ENCODE measurements around the gene TTLL11.

GRCh38 chr9:122032346-122032745, 60.8 kb downstream of the TTLL11 start:
- no peak for TF ChIP-seq POLR2A (IDR thresholded peaks at IDR 0.05)
- TF ChIP-seq, protein P1, sequence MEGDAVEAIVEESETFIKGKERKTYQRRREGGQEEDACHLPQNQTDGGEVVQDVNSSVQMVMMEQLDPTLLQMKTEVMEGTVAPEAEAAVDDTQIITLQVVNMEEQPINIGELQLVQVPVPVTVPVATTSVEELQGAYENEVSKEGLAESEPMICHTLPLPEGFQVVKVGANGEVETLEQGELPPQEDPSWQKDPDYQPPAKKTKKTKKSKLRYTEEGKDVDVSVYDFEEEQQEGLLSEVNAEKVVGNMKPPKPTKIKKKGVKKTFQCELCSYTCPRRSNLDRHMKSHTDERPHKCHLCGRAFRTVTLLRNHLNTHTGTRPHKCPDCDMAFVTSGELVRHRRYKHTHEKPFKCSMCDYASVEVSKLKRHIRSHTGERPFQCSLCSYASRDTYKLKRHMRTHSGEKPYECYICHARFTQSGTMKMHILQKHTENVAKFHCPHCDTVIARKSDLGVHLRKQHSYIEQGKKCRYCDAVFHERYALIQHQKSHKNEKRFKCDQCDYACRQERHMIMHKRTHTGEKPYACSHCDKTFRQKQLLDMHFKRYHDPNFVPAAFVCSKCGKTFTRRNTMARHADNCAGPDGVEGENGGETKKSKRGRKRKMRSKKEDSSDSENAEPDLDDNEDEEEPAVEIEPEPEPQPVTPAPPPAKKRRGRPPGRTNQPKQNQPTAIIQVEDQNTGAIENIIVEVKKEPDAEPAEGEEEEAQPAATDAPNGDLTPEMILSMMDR (IDR thresholded peaks at IDR 0.05): no peak

All from transverse colon (tissue), 3 donors.